SK-N-SH (cell line): ENCODE measurements around the gene MX2. TPM values are rescaled to one million over a fixed set of nuclear protein-coding genes. Genes with fewer than 3 reads are reported as not detected.

Source experiments
- CTCF ChIA-PET: fragments of 300-600, 350-600 bp; formaldehyde crosslinking; extraction: SDS; loops from one replicate; lab custom pipeline; 2021; lab: Yijun Ruan, JAX
- POLR2A ChIA-PET: fragments of 350-600 bp; sonication (Branson Sonifier 250); formaldehyde crosslinking; extraction: SDS; loops from one replicate; lab custom pipeline; 2020; ENCODE audit warnings: antibody characterized with exemption, inconsistent platforms; lab: Yijun Ruan, JAX
- DNase-seq: peaks from one replicate; pipeline ENCODE4 v3.0.0; 2012
- H2AFZ ChIP-seq: fragments of 200-600 bp; sonication (generic); 2 replicates; pipeline ENCODE4 v1.8.1; 2016; ENCODE audit warnings: antibody characterized with exemption, mild to moderate bottlenecking, low read depth
- H3F3A ChIP-seq: fragments of 200-600 bp; sonication (generic); replicated peaks from 2 replicates; pipeline ENCODE3; 2016; ENCODE audit warnings: antibody characterized with exemption, mild to moderate bottlenecking; ENCODE audit not compliant: insufficient read depth
- H3K27ac ChIP-seq, 2 experiments: fragments of 200-500 bp in 1 of 2; fragments of 200-600 bp in 1 of 2; sonication (Bioruptor generic) in 1 of 2; sonication (generic), shearing (Covaris generic) in 1 of 2; 2 replicates each; pipeline versions ENCODE4 v1.5.1 to v1.6.1; 2014 to 2016; ENCODE audit warnings: low read depth in 2 of 2, inconsistent platforms in 1 of 2, low read length in 1 of 2, mild to moderate bottlenecking in 1 of 2, mixed read lengths in 1 of 2
- H3K27me3 ChIP-seq: fragments of 200-600 bp; sonication (generic), shearing (Covaris generic); 2 replicates; pipeline ENCODE4 v1.6.1; 2016; ENCODE audit warnings: mixed run types; ENCODE audit not compliant: insufficient read depth
- H3K36me3 ChIP-seq, 2 experiments: fragments of 200-500 bp in 1 of 2; fragments of 200-600 bp in 1 of 2; sonication (Bioruptor generic) in 1 of 2; sonication (generic) in 1 of 2; replicated peaks in 1 of 2; 2 replicates each; pipeline versions ENCODE3 to v1.5.1; 2014 to 2016; ENCODE audit warnings: low read length in 1 of 2, mild to moderate bottlenecking in 1 of 2; ENCODE audit not compliant: insufficient read depth in 2 of 2, control insufficient read depth in 1 of 2
- H3K4me1 ChIP-seq, 2 experiments: fragments of 200-500 bp in 1 of 2; fragments of 200-600 bp in 1 of 2; sonication (Bioruptor generic) in 1 of 2; sonication (generic), shearing (Covaris generic) in 1 of 2; 2 replicates each; pipeline versions ENCODE4 v1.5.1 to v1.6.1; 2014 to 2016; ENCODE audit warnings: low read depth in 1 of 2, low read length in 1 of 2, mixed run types in 1 of 2; ENCODE audit not compliant: insufficient read depth in 2 of 2, control insufficient read depth in 1 of 2
- H3K4me2 ChIP-seq: fragments of 200-600 bp; sonication (generic), shearing (Covaris generic); 2 replicates; pipeline ENCODE4 v1.6.1; 2017; ENCODE audit warnings: mixed run types
- H3K4me3 ChIP-seq, 2 experiments: fragments of 200-500 bp in 1 of 2; fragments of 200-600 bp in 1 of 2; sonication (Bioruptor generic) in 1 of 2; sonication (generic), shearing (Covaris generic) in 1 of 2; 2 replicates each; pipeline versions ENCODE4 v1.5.1 to v1.8.1; 2014 to 2016; ENCODE audit warnings: low read depth in 2 of 2, inconsistent platforms in 1 of 2, low read length in 1 of 2, mild to moderate bottlenecking in 1 of 2, mixed read lengths in 1 of 2, moderate library complexity in 1 of 2
- H3K79me2 ChIP-seq: fragments of 200-600 bp; sonication (generic); 2 replicates; pipeline ENCODE4 v1.8.1; 2017; ENCODE audit warnings: mild to moderate bottlenecking; ENCODE audit not compliant: insufficient read depth
- H3K9ac ChIP-seq: fragments of 200-600 bp; sonication (generic); 2 replicates; pipeline ENCODE4 v1.6.1; 2017; ENCODE audit warnings: mixed run types
- H3K9me2 ChIP-seq: fragments of 200-600 bp; sonication (generic); 2 replicates; pipeline ENCODE4 v1.6.1; 2017; ENCODE audit warnings: mixed run types
- H3K9me3 ChIP-seq: fragments of 200-600 bp; sonication (generic); 2 replicates; pipeline ENCODE4 v1.6.1; 2017; ENCODE audit warnings: mixed run types, mild to moderate bottlenecking, moderate library complexity
- H4K20me1 ChIP-seq: fragments of 200-600 bp; sonication (generic); 2 replicates; pipeline ENCODE4 v1.6.1; 2017; ENCODE audit warnings: mild to moderate bottlenecking, mixed run types; ENCODE audit not compliant: insufficient read depth
- CHD2 ChIP-seq: fragments of 150-350 bp; IDR thresholded peaks from 2 replicates; pipeline ENCODE4 v1.6.1; 2018; ENCODE audit warnings: low read length; ENCODE audit not compliant: partially characterized antibody
- FOXJ3 ChIP-seq: sonication (generic); formaldehyde crosslinking; IDR thresholded peaks from 2 replicates; pipeline ENCODE4 v1.5.1; 2020; ENCODE audit warnings: mild to moderate bottlenecking, missing genetic modification reagents
- FOXM1 ChIP-seq: IDR thresholded peaks from 2 replicates; pipeline ENCODE4 v1.4.0; 2012; ENCODE audit warnings: low read depth, mild to moderate bottlenecking
- GATA2 ChIP-seq: sonication (generic); formaldehyde crosslinking; IDR thresholded peaks from 2 replicates; pipeline ENCODE4 v1.5.0; 2020; ENCODE audit warnings: mild to moderate bottlenecking, missing genetic modification reagents
- MEF2A ChIP-seq: IDR thresholded peaks from 2 replicates; pipeline ENCODE4 v1.4.0; 2012; ENCODE audit warnings: low read depth, borderline replicate concordance
- NFIC ChIP-seq: IDR thresholded peaks from 2 replicates; pipeline ENCODE4 v1.4.0; 2012; ENCODE audit warnings: borderline replicate concordance
- NRF1 ChIP-seq: IDR thresholded peaks from 2 replicates; pipeline ENCODE4 v1.6.1; 2012; ENCODE audit warnings: low read depth, mild to moderate bottlenecking, low read length
- RAD21 ChIP-seq: IDR thresholded peaks from 2 replicates; pipeline ENCODE4 v1.6.1; 2012; ENCODE audit warnings: mild to moderate bottlenecking, low read length
- RCOR1 ChIP-seq: fragments of 150-350 bp; IDR thresholded peaks from 2 replicates; pipeline ENCODE4 v1.6.1; 2017; ENCODE audit warnings: antibody characterized with exemption, low read length
- RXRA ChIP-seq: IDR thresholded peaks from 2 replicates; pipeline ENCODE4 v1.4.0; 2012; ENCODE audit warnings: low read depth, mild to moderate bottlenecking, borderline replicate concordance
- SIN3A ChIP-seq: IDR thresholded peaks from 2 replicates; pipeline ENCODE4 v1.6.1; 2012; ENCODE audit warnings: low read depth, mild to moderate bottlenecking, low read length, moderate library complexity, borderline replicate concordance
- SMC3 ChIP-seq: IDR thresholded peaks from 2 replicates; pipeline ENCODE4 v1.6.1; 2012; ENCODE audit warnings: low read depth, low read length, improper control_type of control experiment
- TCF12 ChIP-seq: IDR thresholded peaks from 2 replicates; pipeline ENCODE4 v1.4.0; 2012
- YY1 ChIP-seq: IDR thresholded peaks from 2 replicates; pipeline ENCODE4 v1.4.0; 2012; ENCODE audit warnings: low read depth, mild to moderate bottlenecking
- WGBS: methylation state at CpG from one replicate; pipeline ENCODE4 v1.1.6; 2017; ENCODE audit warnings: low lambda C conversion rate; 5-methylcytosine and 5-hydroxymethylcytosine counted together
- polyA plus RNA-seq, 3 experiments: library from polyadenylated mRNA; depleted of rRNA; stranded (reverse); fragments of >200 nt; gene quantifications; 2 replicates each; pipeline ENCODE4 v1.2.3, GENCODE V29; 2012
- TF ChIP-seq, protein P1 (sequence below): IDR thresholded peaks from 2 replicates; pipeline ENCODE4 v1.4.0; 2012; ENCODE audit warnings: low read depth, borderline replicate concordance
- TF ChIP-seq, protein P2 (sequence below): IDR thresholded peaks from 2 replicates; pipeline ENCODE4 v1.4.0; 2012; ENCODE audit warnings: low read depth, borderline replicate concordance
- TF ChIP-seq, protein P3 (sequence below): IDR thresholded peaks from 2 replicates; pipeline ENCODE4 v1.4.0; 2012; ENCODE audit warnings: low read depth
- TF ChIP-seq, protein P4 (sequence below): fragments of 150-350 bp; IDR thresholded peaks from 2 replicates; pipeline ENCODE4 v1.6.1; 2017; ENCODE audit warnings: antibody characterized with exemption, low read length, low read depth, borderline replicate concordance
- TF ChIP-seq, protein P5 (sequence below): IDR thresholded peaks from 2 replicates; pipeline ENCODE4; 2012

The MX2 gene
- polyA plus RNA-seq, 1 of the 3 experiments (the other 2 are of a cell fraction) = 0.08 TPM

DNA sequence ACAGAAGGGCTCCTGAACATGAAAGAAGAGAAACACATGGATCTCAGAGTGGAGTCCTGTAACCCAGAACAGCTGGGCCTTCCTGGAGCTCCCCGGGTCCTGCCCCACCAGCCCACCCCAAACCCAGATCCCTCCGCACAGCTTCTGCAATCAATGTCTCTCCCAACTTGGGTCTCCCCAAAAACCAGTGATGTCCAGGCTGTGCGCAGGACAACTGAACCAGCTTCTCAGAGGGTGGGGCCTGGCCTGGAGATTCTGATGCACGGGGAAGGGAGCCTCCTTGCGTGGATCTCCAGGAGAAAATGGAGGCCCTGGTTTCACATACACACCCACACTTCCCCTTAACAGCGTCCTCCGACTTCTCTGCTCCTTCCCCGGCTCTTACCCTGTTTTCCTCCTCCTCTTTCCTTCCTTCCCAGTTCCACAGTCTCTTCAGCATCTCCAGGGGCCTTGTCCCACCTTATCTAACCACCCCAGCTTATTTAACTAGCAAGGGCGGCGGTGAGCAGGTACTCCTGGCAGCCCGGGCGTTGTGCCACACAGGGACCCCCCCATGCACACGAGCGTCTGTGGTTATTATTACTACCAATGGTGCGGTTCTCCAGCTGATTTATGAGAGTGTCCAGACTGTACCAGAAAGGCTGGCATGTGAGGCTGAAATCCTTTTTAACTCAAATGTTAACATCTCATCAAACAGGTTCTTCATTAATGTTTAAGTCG, 11.2 kb upstream of the MX2 start:
- TF ChIP-seq, protein P1, sequence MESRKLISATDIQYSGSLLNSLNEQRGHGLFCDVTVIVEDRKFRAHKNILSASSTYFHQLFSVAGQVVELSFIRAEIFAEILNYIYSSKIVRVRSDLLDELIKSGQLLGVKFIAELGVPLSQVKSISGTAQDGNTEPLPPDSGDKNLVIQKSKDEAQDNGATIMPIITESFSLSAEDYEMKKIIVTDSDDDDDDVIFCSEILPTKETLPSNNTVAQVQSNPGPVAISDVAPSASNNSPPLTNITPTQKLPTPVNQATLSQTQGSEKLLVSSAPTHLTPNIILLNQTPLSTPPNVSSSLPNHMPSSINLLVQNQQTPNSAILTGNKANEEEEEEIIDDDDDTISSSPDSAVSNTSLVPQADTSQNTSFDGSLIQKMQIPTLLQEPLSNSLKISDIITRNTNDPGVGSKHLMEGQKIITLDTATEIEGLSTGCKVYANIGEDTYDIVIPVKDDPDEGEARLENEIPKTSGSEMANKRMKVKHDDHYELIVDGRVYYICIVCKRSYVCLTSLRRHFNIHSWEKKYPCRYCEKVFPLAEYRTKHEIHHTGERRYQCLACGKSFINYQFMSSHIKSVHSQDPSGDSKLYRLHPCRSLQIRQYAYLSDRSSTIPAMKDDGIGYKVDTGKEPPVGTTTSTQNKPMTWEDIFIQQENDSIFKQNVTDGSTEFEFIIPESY = no peak
- no peak for TF ChIP-seq SMC3
- TF ChIP-seq SIN3A = no peak
- no peak for TF ChIP-seq RCOR1
- no peak for TF ChIP-seq GATA2 (CRISPR knock-in tag)
- no peak for TF ChIP-seq NFIC
- TF ChIP-seq, protein P2, sequence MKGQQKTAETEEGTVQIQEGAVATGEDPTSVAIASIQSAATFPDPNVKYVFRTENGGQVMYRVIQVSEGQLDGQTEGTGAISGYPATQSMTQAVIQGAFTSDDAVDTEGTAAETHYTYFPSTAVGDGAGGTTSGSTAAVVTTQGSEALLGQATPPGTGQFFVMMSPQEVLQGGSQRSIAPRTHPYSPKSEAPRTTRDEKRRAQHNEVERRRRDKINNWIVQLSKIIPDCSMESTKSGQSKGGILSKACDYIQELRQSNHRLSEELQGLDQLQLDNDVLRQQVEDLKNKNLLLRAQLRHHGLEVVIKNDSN = no peak
- Histone ChIP-seq H3F3A (no peaks in the 10 kb centered on the region), H4K20me1 (no peaks in the 10 kb centered on the region), H3K9me2 (no peaks in the 10 kb centered on the region), H3K4me3 (no peak overlapping the region), H3K9ac (no peak overlapping the region), H3K4me2 (no peak overlapping the region), H3K79me2 (no peaks in the 10 kb centered on the region), H3K27ac (no peak overlapping the region), H3K27me3 (no peaks in the 10 kb centered on the region), H3K4me1 (no peaks in the 10 kb centered on the region), H3K9me3 (no peaks in the 10 kb centered on the region), H2AFZ (no peak overlapping the region), H3K36me3 (no peaks in the 10 kb centered on the region)
- ChIA-PET CTCF (no interaction called here), POLR2A (no interaction called here)
- WGBS = 53% methylated on average over 16 of the region's 16 CpGs
- no peak for DNase-seq

DNA sequence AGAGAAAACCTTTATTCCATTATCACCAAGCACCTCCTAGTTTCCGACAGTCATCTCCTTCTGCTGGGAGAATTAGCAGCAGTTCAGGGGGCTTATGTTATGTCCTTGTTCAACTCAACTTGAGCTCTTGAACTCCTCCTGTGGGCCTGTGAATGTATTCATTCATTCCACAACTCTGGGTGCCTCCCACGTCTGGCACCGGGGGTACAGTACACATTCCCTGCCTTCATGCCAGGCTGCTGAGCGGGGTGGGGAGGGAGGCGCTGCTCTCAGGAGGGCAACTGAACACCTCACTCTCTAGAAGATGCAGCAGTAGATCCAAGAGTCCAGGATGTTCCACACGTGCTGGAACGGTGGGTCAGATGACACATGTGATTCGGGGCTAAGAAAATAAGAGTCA, 4.3 kb upstream of the MX2 start:
- H3K36me3 ChIP-seq = no peaks in the 10 kb centered on the region
- H3K79me2 ChIP-seq = no peaks in the 10 kb centered on the region
- no peak overlapping the region for H3K4me2 ChIP-seq
- TF ChIP-seq, protein P2 = no peak
- TF ChIP-seq NRF1 = no peak
- no peak for TF ChIP-seq TCF12
- TF ChIP-seq YY1 = no peak
- no peak for TF ChIP-seq CHD2
- TF ChIP-seq RAD21 = no peak
- TF ChIP-seq RXRA = no peak
- TF ChIP-seq SMC3 = no peak
- TF ChIP-seq, protein P3, sequence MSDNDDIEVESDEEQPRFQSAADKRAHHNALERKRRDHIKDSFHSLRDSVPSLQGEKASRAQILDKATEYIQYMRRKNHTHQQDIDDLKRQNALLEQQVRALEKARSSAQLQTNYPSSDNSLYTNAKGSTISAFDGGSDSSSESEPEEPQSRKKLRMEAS = no peak
- TF ChIP-seq FOXJ3 (CRISPR knock-in tag) = no peak
- TF ChIP-seq FOXM1 = no peak
- TF ChIP-seq, protein P4, sequence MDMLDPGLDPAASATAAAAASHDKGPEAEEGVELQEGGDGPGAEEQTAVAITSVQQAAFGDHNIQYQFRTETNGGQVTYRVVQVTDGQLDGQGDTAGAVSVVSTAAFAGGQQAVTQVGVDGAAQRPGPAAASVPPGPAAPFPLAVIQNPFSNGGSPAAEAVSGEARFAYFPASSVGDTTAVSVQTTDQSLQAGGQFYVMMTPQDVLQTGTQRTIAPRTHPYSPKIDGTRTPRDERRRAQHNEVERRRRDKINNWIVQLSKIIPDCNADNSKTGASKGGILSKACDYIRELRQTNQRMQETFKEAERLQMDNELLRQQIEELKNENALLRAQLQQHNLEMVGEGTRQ = no peak
- TF ChIP-seq SIN3A = no peak
- TF ChIP-seq MEF2A = no peak
- TF ChIP-seq, protein P5, sequence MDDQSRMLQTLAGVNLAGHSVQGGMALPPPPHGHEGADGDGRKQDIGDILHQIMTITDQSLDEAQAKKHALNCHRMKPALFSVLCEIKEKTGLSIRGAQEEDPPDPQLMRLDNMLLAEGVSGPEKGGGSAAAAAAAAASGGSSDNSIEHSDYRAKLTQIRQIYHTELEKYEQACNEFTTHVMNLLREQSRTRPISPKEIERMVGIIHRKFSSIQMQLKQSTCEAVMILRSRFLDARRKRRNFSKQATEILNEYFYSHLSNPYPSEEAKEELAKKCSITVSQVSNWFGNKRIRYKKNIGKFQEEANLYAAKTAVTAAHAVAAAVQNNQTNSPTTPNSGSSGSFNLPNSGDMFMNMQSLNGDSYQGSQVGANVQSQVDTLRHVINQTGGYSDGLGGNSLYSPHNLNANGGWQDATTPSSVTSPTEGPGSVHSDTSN = no peak
- H3K27me3 ChIP-seq = no peaks in the 10 kb centered on the region; the same call in 1 of the 2 replicates
- no peaks in the 10 kb centered on the region for H3F3A ChIP-seq
- H3K9ac ChIP-seq = no peak overlapping the region
- no peak overlapping the region for H3K27ac ChIP-seq
- POLR2A ChIA-PET = no interaction called here
- no peak overlapping the region for H3K4me3 ChIP-seq
- H4K20me1 ChIP-seq = no peaks in the 10 kb centered on the region
- H3K9me3 ChIP-seq = no peaks in the 10 kb centered on the region
- H3K9me2 ChIP-seq = no peaks in the 10 kb centered on the region
- no peak for DNase-seq
- 8% methylated on average over 6 of the region's 8 CpGs for WGBS
- H2AFZ ChIP-seq = no peak overlapping the region
- no peaks in the 10 kb centered on the region for H3K4me1 ChIP-seq
- CTCF ChIA-PET = interaction anchor here (1.1 kb wide), 1 partner anchor 74 kb away, joined by 3 read pairs; no protein-coding TSS in a partner anchor
